ENCODE results near the gene FMNL2.

Gene FMNL2

DNA sequence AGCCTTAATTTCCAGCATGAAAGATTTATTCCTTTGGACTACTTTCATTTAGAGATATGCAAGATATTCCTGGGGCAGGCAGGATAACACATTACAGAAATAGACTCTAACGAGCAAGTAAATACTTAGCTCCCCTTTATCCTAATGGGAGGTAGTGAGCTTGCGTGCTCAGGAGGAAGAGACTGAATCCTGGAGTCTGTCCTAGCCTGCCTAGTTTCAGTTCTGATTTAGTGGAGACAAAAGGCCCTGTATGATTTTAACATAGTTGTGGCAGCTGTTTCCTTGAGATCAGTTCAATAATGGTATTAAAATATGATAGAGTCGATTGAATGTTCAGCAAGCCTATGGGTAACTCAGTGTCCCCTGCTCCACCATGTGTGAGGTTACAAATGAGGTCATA, 109.5 kb downstream of the FMNL2 start:
- DNase-seq (ENCODE audit: low read depth in 1 of 2, low spot score in 1 of 2), result no peak

DNA sequence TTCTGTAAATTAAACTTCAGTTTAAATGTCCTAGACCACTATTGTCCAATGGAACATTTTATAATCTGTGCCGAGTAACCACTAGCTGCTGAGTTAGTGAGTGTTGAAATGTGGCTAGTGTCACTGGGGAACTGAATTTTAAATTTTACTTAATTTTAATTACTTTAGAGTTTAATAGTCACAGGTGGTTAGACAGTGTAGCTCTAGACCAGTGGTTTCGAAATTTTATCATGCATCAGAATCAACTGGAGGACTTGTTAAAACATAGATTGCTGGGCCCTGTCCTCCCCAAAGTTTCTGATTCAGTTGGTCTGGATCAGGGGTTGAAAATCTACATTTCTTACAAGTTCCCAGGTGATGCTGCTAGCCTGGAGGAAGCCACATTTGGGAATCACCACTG, 110.4 kb downstream of the FMNL2 start:
- DNase-seq (ENCODE audit: low read depth in 1 of 2, low spot score in 1 of 2), result no peak

DNA sequence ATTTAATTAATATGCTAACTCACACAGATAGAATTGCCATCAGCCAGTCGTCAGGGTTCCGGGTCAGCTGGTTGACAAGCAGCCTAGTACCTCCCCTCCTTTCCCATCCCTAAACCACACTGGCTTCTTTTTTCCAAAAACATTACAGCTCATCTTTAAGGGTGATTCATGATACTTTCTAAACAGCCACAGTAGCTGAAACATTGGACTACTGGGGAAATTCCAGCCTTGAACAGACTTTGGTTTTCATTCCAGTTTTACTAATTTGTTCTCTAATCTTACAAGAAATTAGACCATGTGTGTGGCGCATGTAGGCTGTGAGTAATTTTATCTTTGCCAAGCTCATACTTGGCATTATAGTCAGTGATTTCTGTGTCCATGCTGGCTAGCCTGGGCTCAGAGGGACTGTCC, 110.8 kb downstream of the FMNL2 start:
- no peak for DNase-seq (ENCODE audit: low read depth in 1 of 2, low spot score in 1 of 2)

DNA sequence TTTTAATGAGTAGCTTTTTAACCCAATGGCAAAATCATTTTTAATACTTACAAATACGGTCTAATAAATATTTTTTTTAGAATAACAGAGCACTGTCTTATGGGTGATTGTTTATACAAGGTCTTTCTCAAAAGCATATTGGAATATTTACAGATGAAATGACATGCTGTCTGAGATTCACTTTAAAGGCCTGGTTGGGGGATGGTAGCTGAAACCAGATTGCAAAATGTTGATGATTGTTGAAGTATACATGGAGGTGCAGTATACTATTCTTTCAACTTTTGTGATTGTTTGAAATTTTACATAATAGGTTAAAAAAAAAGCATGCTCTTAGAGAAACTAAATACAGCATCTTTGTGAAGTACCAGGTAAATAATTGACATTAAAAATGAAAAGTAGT, 111.2 kb downstream of the FMNL2 start:
- DNase-seq (ENCODE audit: low read depth in 1 of 2, low spot score in 1 of 2), result no peak

DNA sequence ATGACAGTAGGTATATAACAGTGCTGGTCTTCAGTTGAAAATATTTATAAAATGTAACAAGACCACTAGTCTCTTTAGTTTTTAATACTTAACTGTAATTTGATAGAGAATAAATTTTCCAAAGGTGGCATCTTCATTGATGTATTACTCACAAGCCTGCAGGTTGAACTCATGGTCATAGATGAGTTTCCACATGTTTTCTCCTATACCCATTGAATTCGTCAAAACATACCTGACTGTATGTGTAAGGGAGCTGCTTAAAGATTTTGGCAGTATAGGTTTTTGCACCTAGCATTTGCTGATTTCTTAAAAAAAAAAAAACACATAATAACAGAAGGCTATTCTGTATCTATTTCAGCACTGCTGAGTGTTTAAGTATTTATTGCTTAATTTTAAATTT, 112.9 kb downstream of the FMNL2 start:
- no peak for DNase-seq (ENCODE audit: low read depth in 1 of 2, low spot score in 1 of 2)

DNA sequence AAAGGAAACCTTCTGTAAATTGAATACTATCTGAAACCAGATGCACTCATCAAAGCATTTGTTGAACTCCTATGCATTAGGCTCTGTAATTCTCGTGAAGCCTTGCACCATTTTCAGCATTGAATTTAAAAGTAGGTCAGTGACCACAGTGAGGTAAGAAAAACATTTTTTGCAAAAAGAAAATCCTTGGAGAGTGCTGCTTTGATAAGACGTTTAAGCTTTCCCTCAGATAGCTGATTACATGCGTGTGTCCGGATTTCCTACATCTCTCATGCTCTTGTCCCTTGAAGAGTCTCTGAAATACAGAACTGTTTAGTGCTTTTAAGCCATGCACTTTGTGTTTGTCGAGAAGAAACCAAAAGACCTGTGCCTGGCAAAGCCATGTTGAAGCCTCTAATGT, 113.6 kb downstream of the FMNL2 start:
- no peak for DNase-seq (ENCODE audit: low read depth in 1 of 2, low spot score in 1 of 2)

DNA sequence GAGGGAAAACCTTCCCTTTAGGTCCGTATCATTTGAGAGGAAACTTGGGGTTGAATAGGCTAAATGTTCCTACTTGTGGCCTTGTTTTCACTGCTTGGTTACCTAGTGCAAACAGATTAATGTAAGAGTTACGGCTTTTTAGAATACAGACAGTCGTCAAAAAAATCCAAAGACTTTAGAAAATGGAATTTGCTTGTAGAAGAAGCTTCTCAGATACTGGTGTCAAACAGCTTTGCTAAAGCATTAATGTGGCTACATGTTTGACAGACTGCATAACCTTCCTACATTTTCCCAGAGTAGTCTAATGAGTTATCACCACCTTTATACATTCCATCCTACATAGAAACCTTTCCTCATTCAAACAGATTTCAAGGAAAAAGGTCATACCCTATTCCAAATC, 114.6 kb downstream of the FMNL2 start:
- no peak for DNase-seq (ENCODE audit: low read depth in 1 of 2, low spot score in 1 of 2)

DNA sequence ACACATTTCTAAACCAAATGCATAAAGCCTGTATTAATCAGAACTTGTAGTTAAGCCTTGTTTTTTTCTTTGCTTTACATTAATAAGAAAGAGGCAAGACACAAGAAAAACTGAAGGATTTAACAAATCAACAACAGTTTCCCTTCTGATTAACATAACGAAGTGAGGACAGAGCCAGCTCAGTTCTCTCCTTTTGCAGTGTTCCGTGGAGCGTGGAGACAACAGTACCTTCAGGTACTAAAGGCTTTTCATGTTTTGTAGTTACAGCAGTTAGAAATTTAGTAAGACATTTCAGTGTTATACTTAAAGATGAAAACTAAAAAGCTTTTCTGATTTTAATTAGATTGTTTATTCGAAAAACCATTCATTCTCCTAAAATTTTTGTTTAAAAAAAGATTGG, 115.2 kb downstream of the FMNL2 start:
- DNase-seq (ENCODE audit: low read depth in 1 of 2, low spot score in 1 of 2), result no peak

DNA sequence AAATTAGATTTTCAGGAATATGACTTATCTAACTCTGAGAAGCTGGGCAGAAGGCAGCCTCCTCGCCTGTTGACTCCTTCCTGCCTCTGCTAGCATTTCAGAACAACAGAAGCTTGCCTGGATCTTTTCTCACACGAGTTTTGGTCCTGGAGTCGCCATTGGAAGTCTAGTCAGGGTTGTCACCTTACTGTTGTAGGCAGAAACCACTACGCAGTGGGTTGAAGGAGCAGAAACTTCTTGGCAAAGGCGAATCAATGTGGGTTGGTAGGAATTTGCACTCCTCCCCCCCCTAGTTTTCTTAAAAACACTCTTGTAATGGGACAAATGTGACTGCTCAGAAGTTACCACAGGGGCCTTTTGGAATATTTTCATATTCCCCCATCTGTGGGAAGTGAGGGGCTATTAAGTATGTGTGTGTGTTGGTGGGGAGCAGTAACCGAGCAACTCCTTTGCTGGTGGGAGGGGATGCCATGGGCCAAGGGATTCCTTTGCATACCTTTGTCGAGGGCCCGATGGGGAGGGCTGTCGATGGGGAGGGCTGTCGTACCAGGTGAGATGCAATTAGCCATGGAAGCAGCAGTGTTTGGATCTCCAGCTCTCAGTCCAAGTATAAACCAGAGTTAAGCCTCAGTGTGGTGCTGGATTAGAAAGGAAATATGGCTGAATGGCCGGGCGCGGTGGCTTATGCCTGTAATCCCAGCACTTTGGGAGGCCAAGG, 117.4 kb downstream of the FMNL2 start:
- DNase-seq (ENCODE audit: low read depth in 1 of 2, low spot score in 1 of 2), result no peak

DNA sequence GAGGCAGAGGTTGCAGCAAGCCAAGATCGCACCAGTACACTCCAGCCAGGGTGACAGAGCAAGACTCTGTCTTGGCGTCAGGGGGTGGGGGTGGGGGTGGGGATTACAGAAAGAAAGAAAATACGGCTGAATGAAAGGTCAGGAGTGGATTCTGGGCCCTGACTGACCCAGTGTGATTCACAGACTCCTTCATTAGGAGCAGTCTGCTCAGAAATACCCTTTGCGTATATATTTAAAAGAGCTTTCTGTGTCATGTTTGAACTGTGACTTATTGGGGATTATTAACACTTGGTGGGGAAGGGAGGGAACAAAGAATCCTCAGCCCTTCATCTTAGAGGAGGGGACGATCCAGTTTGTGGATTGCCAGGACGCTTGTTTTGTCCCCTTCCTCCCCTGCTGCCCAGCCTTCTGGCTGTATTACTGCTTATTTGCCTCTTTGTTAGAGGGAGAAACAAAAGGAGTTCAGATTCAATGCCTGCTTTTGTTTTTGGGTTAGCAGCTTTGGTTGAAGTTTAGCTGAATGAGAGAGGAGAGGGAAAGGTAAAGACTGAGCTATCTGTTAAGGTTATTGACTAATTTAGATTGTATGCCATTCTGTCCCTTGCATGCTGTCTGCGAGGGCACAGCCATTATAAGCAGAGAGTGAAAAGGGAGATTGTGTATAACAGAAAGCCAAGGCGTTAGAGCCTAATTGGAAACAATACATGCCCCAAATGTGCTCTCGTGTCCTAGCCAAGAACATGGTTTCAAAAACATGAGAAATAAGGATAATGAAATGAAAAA, 118.3 kb downstream of the FMNL2 start:
- DNase-seq (ENCODE audit: low read depth in 1 of 2, low spot score in 1 of 2), result no peak

DNA sequence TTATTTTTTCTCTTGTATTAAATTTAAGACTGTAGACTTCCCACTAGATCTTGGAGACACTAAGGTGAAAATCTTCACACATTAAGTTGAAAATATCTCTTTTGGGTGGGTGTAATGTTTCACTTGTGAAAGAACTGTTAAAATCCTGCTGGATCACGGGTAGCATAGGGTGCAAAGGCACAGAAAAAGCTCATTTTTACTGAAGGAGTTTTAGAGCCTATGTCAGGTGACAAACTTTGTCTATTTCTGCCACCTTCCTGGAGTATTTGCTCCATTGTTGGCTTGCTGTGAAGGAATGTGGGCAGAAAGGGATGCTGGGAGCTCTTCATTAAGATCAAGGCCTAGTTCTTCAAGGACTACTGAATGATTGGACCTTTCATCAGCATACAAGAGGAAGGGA, 119.4 kb downstream of the FMNL2 start:
- DNase-seq (ENCODE audit: low read depth in 1 of 2, low spot score in 1 of 2), result no peak

DNA sequence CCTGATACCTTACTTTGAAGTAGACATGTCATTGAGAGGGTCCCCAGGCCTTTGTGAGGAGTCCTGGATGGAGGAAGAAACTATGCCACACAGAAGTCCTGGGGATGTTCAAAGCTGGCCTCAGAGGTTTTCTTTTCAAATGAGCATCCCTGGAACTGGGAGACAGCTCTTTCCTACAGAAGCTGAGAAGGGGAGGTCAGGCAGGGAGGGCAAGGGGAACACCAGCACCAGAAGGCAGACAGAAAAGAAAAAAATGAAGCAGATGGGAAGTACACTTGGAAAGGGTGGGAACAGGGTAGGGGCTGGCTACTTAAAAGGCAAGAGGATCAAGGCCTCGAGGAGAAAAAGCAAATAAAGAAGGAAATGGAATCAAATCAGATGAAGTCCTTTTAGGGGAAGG, 120.0 kb downstream of the FMNL2 start:
- DNase-seq (ENCODE audit: low read depth in 1 of 2, low spot score in 1 of 2), result no peak

DNA sequence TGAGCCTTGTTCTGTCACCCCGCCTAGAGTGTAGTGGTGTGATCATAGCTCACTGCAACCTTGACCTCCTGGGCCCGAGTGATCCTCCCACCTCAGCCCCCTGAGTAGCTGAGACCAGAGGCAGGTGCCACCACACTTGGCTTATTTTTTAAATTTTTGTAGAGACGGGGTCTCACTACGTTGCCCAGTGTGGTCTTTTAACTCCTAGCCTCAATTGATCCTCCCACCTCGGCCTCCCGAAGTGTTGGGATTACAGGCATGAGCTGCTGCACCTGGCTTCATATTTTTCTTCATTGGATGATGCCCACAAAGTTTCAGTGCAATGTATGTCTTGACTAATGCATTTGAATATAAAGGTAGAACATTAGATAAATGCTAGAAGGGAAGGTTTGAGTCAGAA, 120.8 kb downstream of the FMNL2 start:
- no peak for DNase-seq (ENCODE audit: low read depth in 1 of 2, low spot score in 1 of 2)

DNA sequence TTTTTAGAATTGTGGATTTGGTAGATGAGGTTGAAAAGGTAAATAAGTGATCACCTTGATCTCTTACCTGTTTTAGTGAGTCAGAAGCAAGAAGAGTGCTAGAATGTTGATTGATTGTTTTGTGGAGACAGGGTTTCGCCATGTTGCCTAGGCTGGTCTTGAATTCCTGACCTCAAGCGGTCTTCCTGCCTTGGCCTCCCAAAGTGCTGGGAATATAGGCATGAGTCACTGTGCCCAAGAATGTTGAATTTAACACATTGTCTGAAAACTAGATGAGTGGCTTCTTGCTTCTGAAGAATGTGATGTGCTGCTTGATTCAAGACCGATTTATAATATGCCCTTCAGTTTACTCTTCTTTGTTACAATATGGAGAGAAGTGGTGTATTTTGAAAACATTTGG, 121.3 kb downstream of the FMNL2 start:
- no peak for DNase-seq (ENCODE audit: low read depth in 1 of 2, low spot score in 1 of 2)

DNA sequence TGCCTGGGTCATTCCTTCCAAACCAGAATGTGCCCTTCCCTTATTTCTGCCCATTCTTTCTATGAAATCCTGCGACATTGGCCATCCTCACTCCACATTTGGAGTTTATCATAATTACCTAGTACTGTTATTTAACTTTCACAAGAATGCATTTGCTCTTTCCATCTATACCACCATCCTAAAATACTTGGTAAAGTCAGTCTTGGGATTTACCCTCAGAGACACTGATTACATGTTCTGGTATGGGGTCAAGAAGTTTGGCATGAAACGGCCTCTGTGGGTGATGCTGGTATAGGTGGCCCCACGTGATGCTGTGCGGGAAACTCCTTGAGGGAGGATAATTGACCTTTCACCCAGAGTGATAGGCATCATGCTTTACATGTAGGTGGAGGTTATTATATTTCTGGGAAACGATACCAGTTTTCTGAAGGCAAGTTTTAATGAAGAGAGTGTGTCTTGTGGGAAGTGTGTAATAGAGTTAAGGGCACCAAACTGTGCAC, 123.5 kb downstream of the FMNL2 start:
- DNase-seq (ENCODE audit: low read depth in 1 of 2, low spot score in 1 of 2), result no peak

DNA sequence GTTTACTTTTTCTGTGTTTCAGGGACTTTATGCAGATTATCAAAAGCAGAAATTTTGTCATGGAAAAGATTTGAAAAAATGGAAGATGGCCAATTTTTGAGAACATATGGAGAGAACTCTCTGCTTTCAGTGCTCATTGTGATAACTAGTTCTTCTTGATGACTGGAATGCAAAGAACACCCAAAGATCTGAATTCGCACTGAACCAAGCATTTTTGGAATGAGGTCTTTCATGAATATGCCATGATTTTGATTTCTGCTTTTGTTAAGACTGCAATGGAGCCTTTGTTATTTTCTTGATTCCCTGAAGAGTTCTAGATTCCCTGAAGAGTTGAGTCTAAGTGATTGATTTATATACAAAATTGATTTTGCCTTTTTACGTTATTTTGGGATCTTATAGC, 124.1 kb downstream of the FMNL2 start:
- no peak for DNase-seq (ENCODE audit: low read depth in 1 of 2, low spot score in 1 of 2)

DNA sequence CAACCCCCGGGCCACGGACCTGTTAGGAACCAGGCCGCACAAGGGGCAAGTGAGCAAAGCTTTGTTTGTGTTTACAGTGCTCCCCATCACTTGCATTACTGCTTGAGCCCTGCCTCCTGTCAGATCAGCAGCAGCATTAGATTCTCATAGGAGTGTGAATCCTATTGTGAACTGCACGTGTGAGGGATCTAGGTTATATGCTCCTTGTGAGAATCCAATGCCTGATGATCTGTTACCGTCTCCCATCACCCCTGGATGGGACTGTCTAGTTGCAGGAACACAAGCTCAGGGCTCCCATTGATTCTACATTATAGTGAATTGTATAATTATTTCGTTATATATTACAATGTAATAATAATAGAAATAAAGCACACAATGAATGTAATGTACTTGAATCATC, 125.6 kb downstream of the FMNL2 start:
- no peak for DNase-seq (ENCODE audit: low read depth in 1 of 2, low spot score in 1 of 2)

DNA sequence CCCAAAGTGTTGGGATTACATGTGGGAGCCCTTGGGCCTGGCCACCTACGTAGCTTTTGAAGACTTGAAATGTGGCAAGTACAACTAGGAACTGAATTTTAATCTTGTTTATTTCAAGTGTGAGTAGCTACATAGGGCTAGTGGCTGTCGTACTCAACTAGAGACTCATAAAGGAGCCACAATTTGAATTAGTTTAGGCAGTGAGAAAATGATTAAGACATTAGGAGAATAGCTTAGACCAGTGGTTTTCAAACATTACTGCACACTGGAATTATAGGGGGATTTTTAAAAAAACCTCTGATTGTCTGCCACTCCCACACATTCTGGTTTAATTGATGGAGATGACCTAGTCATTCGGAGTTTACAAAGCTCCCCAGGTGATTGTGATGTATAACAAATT, 127.1 kb downstream of the FMNL2 start:
- DNase-seq (ENCODE audit: low read depth in 1 of 2, low spot score in 1 of 2), result no peak

DNA sequence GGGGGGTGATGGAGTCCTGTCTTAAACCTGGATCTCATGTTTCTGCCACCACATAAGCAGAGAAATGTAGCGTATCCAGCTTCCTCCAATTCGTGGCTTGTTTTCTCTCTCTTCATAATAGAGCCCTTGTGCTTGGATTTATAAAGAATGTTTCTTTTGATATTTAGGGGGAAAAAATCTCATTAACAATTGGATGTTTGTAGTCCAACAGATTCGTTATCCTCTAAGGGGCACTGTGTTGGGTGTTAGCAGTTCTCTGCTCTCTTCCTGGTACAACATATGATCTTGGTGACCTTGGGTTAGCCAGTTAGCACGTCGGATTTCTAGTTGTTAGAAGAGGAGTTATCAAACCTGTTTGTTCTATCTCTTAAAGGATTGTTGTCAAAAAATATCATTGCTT, 127.8 kb downstream of the FMNL2 start:
- DNase-seq (ENCODE audit: low read depth in 1 of 2, low spot score in 1 of 2), result no peak

DNA sequence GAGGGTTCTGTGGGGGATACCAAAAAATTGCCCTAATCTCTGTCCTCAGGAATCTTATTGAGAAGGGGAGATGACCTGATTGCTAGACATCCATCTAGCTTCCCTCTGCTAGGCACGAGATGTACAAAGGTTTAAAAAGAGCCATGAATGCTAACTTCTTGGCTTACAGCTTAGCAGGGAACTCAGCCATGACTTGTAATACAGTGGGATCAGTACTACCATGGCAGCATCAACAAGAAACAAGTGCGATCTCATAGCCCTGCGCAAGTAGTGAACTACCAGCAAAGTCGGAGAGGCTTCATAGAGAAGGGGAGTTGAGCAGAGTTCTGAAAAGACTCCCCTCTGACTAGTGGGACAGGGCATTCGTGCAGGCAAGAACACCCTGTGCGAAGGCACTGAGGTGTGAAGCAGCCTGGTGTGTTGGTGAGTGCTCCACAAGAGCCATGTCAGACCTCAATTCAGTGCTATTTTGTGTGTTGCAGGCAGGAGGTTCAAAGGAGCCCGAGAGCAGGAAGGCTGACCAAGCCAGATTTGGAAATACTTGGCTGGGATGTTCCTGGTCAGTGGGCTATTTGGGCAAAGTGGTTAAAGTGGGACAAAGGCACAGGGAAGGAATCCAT, 130.0 kb downstream of the FMNL2 start:
- no peak for DNase-seq (ENCODE audit: low read depth in 1 of 2, low spot score in 1 of 2)

DNA sequence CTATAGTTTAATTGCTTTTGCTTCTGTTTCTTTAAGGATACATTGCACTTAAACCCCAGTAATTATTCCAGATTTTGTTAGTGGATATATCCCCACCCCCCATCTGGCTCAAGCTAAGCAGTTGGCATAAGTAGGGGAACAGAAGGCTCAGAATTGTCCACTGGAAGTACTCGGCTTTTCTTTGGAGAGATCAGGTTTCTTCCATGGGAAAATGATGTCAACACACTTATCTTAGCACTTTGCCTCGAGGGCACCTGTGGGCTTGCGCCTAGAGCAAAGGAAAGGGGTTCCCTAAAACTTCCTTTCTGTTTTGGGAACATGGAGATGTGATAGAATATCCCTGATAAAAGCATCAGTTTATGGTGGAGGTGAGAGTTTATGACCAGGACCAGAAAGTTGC, 130.6 kb downstream of the FMNL2 start:
- no peak for DNase-seq (ENCODE audit: low read depth in 1 of 2, low spot score in 1 of 2)

DNA sequence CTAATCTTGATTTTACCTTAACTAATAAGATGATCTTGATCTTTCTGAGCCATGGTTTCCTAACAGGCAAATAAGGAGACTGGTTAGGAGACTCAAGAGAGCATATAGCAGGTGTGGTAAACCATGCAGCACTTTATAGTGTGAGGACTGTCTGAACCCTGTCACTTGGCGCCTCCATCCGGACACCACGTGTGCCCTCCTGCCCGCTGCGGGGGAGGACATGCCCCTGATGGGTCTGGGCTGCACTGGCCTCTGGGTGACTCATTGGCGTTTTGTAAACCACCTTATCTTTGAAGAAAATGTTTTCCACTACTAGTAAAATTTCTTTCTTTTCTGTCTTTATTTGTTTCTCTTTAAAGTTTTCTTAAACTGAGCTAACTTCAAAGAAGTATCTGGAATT, 131.1 kb downstream of the FMNL2 start:
- DNase-seq (ENCODE audit: low read depth in 1 of 2, low spot score in 1 of 2), result no peak
